ENCODE results near the gene CNPY4. TPM values are rescaled to one million over a fixed set of nuclear protein-coding genes. Genes with fewer than 3 reads are reported as not detected.

The CNPY4 gene
- total and polyA plus RNA-seq, 2 donors from 2014 or later: 11.6 to 22.0 TPM

DNA sequence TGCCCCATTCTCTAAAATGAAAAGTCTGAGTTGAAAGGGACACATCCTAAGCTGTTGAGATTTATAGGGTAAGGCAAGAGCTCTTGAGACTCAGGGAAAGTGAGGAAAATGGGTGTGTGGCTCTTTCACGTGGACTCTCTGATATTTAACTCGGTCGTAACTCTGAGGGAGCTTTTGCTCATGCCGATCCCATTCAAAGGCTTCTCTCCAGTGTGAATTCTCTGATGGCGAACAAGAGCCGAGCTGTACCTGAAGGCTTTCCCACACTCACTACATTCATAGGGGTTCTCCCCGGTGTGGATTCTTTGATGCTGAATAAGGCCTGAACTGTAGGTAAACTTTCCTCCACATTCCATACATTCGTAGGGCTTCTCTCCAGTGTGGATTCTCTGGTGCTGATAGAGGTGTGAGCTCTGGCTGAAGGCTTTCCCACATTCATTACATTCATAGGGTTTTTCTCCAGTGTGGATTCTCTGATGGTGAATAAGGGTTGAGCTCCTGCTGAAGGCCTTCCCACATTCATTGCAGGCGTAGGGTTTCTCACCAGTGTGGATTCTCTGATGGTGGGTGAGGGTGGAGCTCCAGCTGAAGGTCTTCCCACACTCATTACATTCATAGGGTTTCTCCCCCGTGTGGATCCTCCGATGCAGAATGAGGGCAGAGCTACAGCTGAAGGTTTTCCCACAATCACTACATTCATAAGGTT lies 48.3 kb upstream of the CNPY4 start:
- no peaks in the 10 kb centered on the region for H3K27me3 ChIP-seq (ENCODE audit: control insufficient read depth, insufficient read depth, low read length)
- peaks cover 49 to 61% (median 50%) of the 10 kb centered on the region in 3 donors for H3K36me3 ChIP-seq (ENCODE audit: control insufficient read depth in 2 of 3, insufficient read depth in 3 of 3, low read length in 3 of 3)
- DNase-seq (no peak), FAIRE-seq (no peak)
- TF ChIP-seq, protein P1, sequence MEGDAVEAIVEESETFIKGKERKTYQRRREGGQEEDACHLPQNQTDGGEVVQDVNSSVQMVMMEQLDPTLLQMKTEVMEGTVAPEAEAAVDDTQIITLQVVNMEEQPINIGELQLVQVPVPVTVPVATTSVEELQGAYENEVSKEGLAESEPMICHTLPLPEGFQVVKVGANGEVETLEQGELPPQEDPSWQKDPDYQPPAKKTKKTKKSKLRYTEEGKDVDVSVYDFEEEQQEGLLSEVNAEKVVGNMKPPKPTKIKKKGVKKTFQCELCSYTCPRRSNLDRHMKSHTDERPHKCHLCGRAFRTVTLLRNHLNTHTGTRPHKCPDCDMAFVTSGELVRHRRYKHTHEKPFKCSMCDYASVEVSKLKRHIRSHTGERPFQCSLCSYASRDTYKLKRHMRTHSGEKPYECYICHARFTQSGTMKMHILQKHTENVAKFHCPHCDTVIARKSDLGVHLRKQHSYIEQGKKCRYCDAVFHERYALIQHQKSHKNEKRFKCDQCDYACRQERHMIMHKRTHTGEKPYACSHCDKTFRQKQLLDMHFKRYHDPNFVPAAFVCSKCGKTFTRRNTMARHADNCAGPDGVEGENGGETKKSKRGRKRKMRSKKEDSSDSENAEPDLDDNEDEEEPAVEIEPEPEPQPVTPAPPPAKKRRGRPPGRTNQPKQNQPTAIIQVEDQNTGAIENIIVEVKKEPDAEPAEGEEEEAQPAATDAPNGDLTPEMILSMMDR (IDR thresholded peaks at IDR 0.05; ENCODE audit: borderline replicate concordance, extremely low read depth, insufficient read depth): no peak
- intact Hi-C loops (cut with DNase I): no loop called here
- no peak overlapping the region for H3K27ac ChIP-seq (ENCODE audit: low read depth in 2 of 2, low read length in 2 of 2)
- H3K9me3 ChIP-seq (ENCODE audit: control insufficient read depth in 2 of 3, insufficient read depth in 1 of 3, low read length in 3 of 3): peaks cover 11 to 26% (median 14%) of the 10 kb centered on the region in 3 donors
- H3K9ac ChIP-seq (ENCODE audit: low read length in 3 of 3): no peak overlapping the region
- no peak overlapping the region for H3K4me3 ChIP-seq (ENCODE audit: low read length in 3 of 3)
- no peaks in the 10 kb centered on the region for H3K4me1 ChIP-seq (ENCODE audit: control insufficient read depth in 2 of 3, insufficient read depth in 2 of 3, low read depth in 1 of 3, low read length in 3 of 3)

DNA sequence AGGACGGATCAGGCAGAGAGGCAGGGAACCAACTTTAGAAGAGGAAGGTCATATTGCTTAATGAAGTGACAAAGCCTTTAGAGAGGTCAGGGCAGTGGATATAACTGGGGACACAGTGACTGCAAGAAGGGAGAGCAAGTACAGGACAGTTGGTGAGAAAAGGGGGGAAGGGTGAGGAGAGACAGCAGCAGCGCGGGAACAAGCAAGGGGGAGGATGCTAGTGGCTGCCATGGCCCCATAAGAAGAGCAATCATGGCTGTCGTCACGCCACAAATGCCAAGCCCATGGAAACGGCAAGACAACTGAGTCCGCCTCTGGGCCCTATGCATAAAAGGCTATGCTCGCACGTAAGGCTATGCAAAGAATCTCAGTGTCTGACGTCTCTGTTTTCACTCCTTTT lies 47.0 kb upstream of the CNPY4 start:
- Histone ChIP-seq H3K27me3 (ENCODE audit: control insufficient read depth, insufficient read depth, low read length) (no peaks in the 10 kb centered on the region), H3K9me3 (ENCODE audit: control insufficient read depth in 2 of 3, insufficient read depth in 1 of 3, low read length in 3 of 3) (peaks cover 11 to 26% (median 16%) of the 10 kb centered on the region in 3 donors), H3K4me3 (ENCODE audit: low read length in 3 of 3) (no peak overlapping the region), H3K36me3 (ENCODE audit: control insufficient read depth in 2 of 3, insufficient read depth in 3 of 3, low read length in 3 of 3) (peaks cover 49 to 61% (median 53%) of the 10 kb centered on the region in 3 donors), H3K9ac (ENCODE audit: low read length in 3 of 3) (no peak overlapping the region), H3K27ac (ENCODE audit: low read depth in 2 of 2, low read length in 2 of 2) (no peak overlapping the region), H3K4me1 (ENCODE audit: control insufficient read depth in 2 of 3, insufficient read depth in 2 of 3, low read depth in 1 of 3, low read length in 3 of 3) (no peaks in the 10 kb centered on the region)
- intact Hi-C loops (cut with DNase I): no loop called here
- FAIRE-seq (no peak), DNase-seq (no peak)
- TF ChIP-seq, protein P1 (IDR thresholded peaks at IDR 0.05; ENCODE audit: borderline replicate concordance, extremely low read depth, insufficient read depth): no peak

DNA sequence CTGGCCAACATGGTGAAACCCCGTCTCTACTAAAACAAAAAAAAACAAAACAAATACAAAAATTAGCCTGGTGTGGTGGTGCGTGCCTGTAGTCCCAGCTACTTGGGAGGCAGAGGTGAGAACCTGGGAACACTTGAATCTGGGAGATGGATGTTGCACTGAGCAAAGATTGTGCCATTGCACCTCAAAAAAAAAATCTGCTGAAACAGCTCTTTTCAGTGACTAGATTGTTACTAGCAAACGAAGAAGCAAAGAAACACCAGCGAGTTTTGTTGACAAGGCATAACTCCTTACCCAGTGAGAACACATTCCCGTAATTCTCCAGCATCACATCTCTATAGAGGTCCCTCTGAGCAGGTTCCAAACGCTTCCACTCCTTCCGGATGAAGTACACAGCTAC lies 44.6 kb upstream of the CNPY4 start:
- Histone ChIP-seq H3K27ac (ENCODE audit: low read depth in 2 of 2, low read length in 2 of 2) (no peak overlapping the region), H3K36me3 (ENCODE audit: control insufficient read depth in 2 of 3, insufficient read depth in 3 of 3, low read length in 3 of 3) (peaks cover 51 to 59% (median 57%) of the 10 kb centered on the region in 3 donors), H3K27me3 (ENCODE audit: control insufficient read depth, insufficient read depth, low read length) (no peaks in the 10 kb centered on the region), H3K4me3 (ENCODE audit: low read length in 3 of 3) (no peak overlapping the region), H3K9ac (ENCODE audit: low read length in 3 of 3) (no peak overlapping the region), H3K4me1 (ENCODE audit: control insufficient read depth in 2 of 3, insufficient read depth in 2 of 3, low read depth in 1 of 3, low read length in 3 of 3) (peaks cover 0 to 9% (median 5%) of the 10 kb centered on the region in 3 donors), H3K9me3 (ENCODE audit: control insufficient read depth in 2 of 3, insufficient read depth in 1 of 3, low read length in 3 of 3) (peaks cover 11 to 26% (median 16%) of the 10 kb centered on the region in 3 donors)
- DNase-seq (no peak), FAIRE-seq (no peak)
- intact Hi-C loops (cut with DNase I): no loop called here
- TF ChIP-seq, protein P1 (IDR thresholded peaks at IDR 0.05; ENCODE audit: borderline replicate concordance, extremely low read depth, insufficient read depth): no peak

Data from kidney (tissue), 14 donors.